HepG2 (cell line): Measurements from ENCODE around the gene LAG3. TPM values are rescaled to one million over a fixed set of nuclear protein-coding genes. Genes with fewer than 3 reads are reported as not detected.

Experiments used
- FOSL2 ChIP-seq: sonication (generic); formaldehyde crosslinking; IDR thresholded peaks from 2 replicates; pipeline ENCODE4 v1.4.0; 2020; ENCODE audit warnings: missing genetic modification reagents
- MIXL1 ChIP-seq: IDR thresholded peaks from 2 replicates; pipeline ENCODE4 v1.6.1; 2016
- MTF1 ChIP-seq: sonication (generic); formaldehyde crosslinking; IDR thresholded peaks from 2 replicates; pipeline ENCODE4 v1.5.0; 2020; ENCODE audit warnings: missing genetic modification reagents
- NRL ChIP-seq: sonication (generic); formaldehyde crosslinking; IDR thresholded peaks from 2 replicates; pipeline ENCODE4 v1.5.0; 2020; ENCODE audit warnings: missing genetic modification reagents, mild to moderate bottlenecking, moderate library complexity, borderline replicate concordance
- ZNF552 ChIP-seq: sonication (generic); formaldehyde crosslinking; IDR thresholded peaks from 2 replicates; pipeline ENCODE4 v1.9.0; 2022; ENCODE audit warnings: missing genetic modification reagents, mild to moderate bottlenecking, borderline replicate concordance
- ZNF570 ChIP-seq: sonication (generic); formaldehyde crosslinking; IDR thresholded peaks from 2 replicates; pipeline ENCODE4 v1.4.0; 2020; ENCODE audit warnings: mild to moderate bottlenecking, missing genetic modification reagents, borderline replicate concordance
- polyA plus RNA-seq, 8 experiments: library from polyadenylated mRNA; depleted of rRNA in 3 of 8; stranded (reverse) in 7 of 8; unstranded in 1 of 8; fragments of >200 nt; fragmentation: Illumina TruSeq in 4 of 8; extraction: Trizol in 4 of 8; gene quantifications; 2 replicates each; pipeline versions ENCODE4 v1.2.1 to v1.2.3, GENCODE V29; 2011 to 2016; ENCODE audit warnings: low read depth in 4 of 8, missing spikeins in 1 of 8, mixed read lengths in 1 of 8; ENCODE audit not compliant: insufficient read depth in 1 of 8
- total RNA-seq, 5 experiments: library from RNA; depleted of rRNA; stranded (reverse); fragments of >200 nt; fragmentation: Illumina TruSeq; extraction: Trizol; gene quantifications; 2 replicates each; pipeline ENCODE4 v1.2.3, GENCODE V29; 2016; ENCODE audit warnings: low read depth in 1 of 5
- TF ChIP-seq, protein P1 (sequence below), 2 experiments: sonication (generic) in 1 of 2; formaldehyde crosslinking in 1 of 2; IDR thresholded peaks; 2 replicates each; pipeline versions ENCODE4 v1.4.0 to v1.6.1; 2016 to 2020; ENCODE audit warnings: borderline replicate concordance in 1 of 2, low read depth in 1 of 2, mild to moderate bottlenecking in 1 of 2, missing genetic modification reagents in 1 of 2
- TF ChIP-seq, protein P2 (sequence below): sonication (generic); formaldehyde crosslinking; IDR thresholded peaks from 2 replicates; pipeline ENCODE4 v1.4.0; 2020; ENCODE audit warnings: missing genetic modification reagents, mild to moderate bottlenecking, borderline replicate concordance
- TF ChIP-seq, protein P3 (sequence below): sonication (generic); formaldehyde crosslinking; IDR thresholded peaks from 2 replicates; pipeline ENCODE4 v1.5.0; 2020; ENCODE audit warnings: mild to moderate bottlenecking, missing genetic modification reagents, moderate library complexity
- TF ChIP-seq, protein P4 (sequence below), 2 experiments: fragments of 450-650 bp in 1 of 2; sonication (generic) in 1 of 2; formaldehyde crosslinking; IDR thresholded peaks; 2 replicates each; pipeline versions ENCODE4 v1.5.0 to v1.8.0; 2020 to 2022; ENCODE audit warnings: mild to moderate bottlenecking in 1 of 2, missing genetic modification reagents in 1 of 2
- TF ChIP-seq, protein P5 (sequence below): IDR thresholded peaks from 2 replicates; pipeline ENCODE4 v1.6.1; 2012; ENCODE audit warnings: low read depth, low read length, improper control_type of control experiment
- TF ChIP-seq, protein P6 (sequence below): sonication (generic); formaldehyde crosslinking; IDR thresholded peaks from 2 replicates; pipeline ENCODE4 v1.4.0; 2020; ENCODE audit warnings: missing genetic modification reagents

The LAG3 gene
- total and polyA plus RNA-seq, 2 of the 13 experiments (the other 11 are each of a cell fraction or from before 2014, with no cell fraction given): 0.11 to 0.26 TPM

DNA sequence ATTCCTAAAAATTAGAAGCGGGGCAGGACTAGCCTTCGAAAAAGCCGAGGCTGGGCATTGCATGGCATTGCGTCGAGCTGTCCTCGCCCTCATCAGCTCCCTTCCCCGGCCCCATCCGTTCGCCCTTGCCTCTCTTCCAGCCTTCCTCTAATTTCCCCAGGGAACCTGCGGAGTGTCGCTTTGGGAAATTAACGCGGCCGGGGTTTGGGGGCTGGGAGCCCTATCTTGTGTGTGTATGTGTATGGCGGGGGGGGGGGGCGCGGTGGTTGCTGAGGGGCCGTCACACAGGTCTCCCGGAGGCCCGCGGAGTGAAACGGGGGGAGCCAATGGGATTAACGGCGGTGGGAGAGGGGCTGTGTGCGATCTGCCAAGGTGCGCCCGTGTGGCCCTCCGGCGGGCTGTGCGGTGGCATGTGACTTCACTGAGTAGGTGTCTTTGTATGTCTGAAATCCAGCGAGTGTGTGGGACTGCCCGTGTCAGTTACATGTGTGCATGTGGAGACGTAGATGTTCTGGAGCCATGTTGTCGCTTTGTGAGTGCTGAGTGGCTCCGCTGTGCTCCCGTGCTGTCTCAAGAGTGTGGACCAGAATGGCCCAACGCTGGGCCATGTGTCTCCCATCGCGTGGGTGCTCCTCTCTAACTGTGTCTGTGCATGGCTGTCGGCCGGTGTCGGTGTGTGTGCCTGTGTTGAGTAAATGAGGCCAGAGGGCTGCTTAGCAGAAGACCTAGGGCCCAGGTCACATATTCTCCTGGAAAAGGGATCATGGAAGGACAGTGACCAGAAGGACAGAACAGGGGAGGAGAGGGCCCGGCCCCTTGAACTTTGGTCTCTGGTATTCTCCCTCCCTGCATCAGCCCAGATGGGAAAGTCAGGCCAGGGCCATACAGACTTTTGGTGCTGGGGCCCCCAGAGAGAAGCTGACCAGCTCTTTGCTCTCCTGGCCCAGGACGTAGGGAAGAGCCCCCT, 4.7 kb upstream of the LAG3 start (continued):
- TF ChIP-seq, protein P1, sequence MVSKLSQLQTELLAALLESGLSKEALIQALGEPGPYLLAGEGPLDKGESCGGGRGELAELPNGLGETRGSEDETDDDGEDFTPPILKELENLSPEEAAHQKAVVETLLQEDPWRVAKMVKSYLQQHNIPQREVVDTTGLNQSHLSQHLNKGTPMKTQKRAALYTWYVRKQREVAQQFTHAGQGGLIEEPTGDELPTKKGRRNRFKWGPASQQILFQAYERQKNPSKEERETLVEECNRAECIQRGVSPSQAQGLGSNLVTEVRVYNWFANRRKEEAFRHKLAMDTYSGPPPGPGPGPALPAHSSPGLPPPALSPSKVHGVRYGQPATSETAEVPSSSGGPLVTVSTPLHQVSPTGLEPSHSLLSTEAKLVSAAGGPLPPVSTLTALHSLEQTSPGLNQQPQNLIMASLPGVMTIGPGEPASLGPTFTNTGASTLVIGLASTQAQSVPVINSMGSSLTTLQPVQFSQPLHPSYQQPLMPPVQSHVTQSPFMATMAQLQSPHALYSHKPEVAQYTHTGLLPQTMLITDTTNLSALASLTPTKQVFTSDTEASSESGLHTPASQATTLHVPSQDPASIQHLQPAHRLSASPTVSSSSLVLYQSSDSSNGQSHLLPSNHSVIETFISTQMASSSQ (IDR thresholded peaks at IDR 0.05; ENCODE audit: low read depth): 0 out of 2 replicates have a peak, but pooled peaks have one; percentile 12
- TF ChIP-seq, protein P1 (CRISPR knock-in tag; IDR thresholded peaks at IDR 0.05; ENCODE audit: borderline replicate concordance): no peak
- TF ChIP-seq, protein P2, sequence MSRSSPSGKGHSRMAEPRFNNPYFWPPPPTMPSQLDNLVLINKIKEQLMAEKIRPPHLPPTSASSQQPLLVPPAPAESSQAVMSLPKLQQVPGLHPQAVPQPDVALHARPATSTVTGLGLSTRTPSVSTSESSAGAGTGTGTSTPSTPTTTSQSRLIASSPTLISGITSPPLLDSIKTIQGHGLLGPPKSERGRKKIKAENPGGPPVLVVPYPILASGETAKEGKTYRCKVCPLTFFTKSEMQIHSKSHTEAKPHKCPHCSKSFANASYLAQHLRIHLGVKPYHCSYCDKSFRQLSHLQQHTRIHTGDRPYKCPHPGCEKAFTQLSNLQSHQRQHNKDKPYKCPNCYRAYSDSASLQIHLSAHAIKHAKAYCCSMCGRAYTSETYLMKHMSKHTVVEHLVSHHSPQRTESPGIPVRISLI: no peak
- TF ChIP-seq FOSL2 (CRISPR knock-in tag): peak; percentile 6; the same call in 1 of the 2 replicates
- no peak for TF ChIP-seq ZNF570
- TF ChIP-seq, protein P3, sequence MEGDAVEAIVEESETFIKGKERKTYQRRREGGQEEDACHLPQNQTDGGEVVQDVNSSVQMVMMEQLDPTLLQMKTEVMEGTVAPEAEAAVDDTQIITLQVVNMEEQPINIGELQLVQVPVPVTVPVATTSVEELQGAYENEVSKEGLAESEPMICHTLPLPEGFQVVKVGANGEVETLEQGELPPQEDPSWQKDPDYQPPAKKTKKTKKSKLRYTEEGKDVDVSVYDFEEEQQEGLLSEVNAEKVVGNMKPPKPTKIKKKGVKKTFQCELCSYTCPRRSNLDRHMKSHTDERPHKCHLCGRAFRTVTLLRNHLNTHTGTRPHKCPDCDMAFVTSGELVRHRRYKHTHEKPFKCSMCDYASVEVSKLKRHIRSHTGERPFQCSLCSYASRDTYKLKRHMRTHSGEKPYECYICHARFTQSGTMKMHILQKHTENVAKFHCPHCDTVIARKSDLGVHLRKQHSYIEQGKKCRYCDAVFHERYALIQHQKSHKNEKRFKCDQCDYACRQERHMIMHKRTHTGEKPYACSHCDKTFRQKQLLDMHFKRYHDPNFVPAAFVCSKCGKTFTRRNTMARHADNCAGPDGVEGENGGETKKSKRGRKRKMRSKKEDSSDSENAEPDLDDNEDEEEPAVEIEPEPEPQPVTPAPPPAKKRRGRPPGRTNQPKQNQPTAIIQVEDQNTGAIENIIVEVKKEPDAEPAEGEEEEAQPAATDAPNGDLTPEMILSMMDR (CRISPR knock-in tag): peak; percentile 35; the same call in 1 of the 2 replicates
- TF ChIP-seq ZNF552 (CRISPR knock-in tag): no peak
- TF ChIP-seq MIXL1 (CRISPR knock-in tag): no peak
- TF ChIP-seq, protein P4, sequence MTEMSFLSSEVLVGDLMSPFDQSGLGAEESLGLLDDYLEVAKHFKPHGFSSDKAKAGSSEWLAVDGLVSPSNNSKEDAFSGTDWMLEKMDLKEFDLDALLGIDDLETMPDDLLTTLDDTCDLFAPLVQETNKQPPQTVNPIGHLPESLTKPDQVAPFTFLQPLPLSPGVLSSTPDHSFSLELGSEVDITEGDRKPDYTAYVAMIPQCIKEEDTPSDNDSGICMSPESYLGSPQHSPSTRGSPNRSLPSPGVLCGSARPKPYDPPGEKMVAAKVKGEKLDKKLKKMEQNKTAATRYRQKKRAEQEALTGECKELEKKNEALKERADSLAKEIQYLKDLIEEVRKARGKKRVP (CRISPR knock-in tag; IDR thresholded peaks at IDR 0.05): peak in 1 of 2 experiments; percentile 17; a peak in 1 of 4 replicates
- TF ChIP-seq, protein P5, sequence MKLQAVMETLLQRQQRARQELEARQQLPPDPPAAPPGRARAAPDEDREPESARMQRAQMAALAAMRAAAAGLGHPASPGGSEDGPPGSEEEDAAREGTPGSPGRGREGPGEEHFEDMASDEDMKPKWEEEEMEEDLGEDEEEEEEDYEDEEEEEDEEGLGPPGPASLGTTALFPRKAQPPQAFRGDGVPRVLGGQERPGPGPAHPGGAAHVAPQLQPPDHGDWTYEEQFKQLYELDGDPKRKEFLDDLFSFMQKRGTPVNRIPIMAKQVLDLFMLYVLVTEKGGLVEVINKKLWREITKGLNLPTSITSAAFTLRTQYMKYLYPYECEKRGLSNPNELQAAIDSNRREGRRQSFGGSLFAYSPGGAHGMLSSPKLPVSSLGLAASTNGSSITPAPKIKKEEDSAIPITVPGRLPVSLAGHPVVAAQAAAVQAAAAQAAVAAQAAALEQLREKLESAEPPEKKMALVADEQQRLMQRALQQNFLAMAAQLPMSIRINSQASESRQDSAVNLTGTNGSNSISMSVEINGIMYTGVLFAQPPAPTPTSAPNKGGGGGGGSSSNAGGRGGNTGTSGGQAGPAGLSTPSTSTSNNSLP: no peak
- TF ChIP-seq MTF1 (CRISPR knock-in tag): no peak
- peak; percentile 46; the same call in 1 of the 2 replicates for TF ChIP-seq NRL (CRISPR knock-in tag)
- TF ChIP-seq, protein P6, sequence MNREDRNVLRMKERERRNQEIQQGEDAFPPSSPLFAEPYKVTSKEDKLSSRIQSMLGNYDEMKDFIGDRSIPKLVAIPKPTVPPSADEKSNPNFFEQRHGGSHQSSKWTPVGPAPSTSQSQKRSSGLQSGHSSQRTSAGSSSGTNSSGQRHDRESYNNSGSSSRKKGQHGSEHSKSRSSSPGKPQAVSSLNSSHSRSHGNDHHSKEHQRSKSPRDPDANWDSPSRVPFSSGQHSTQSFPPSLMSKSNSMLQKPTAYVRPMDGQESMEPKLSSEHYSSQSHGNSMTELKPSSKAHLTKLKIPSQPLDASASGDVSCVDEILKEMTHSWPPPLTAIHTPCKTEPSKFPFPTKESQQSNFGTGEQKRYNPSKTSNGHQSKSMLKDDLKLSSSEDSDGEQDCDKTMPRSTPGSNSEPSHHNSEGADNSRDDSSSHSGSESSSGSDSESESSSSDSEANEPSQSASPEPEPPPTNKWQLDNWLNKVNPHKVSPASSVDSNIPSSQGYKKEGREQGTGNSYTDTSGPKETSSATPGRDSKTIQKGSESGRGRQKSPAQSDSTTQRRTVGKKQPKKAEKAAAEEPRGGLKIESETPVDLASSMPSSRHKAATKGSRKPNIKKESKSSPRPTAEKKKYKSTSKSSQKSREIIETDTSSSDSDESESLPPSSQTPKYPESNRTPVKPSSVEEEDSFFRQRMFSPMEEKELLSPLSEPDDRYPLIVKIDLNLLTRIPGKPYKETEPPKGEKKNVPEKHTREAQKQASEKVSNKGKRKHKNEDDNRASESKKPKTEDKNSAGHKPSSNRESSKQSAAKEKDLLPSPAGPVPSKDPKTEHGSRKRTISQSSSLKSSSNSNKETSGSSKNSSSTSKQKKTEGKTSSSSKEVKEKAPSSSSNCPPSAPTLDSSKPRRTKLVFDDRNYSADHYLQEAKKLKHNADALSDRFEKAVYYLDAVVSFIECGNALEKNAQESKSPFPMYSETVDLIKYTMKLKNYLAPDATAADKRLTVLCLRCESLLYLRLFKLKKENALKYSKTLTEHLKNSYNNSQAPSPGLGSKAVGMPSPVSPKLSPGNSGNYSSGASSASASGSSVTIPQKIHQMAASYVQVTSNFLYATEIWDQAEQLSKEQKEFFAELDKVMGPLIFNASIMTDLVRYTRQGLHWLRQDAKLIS (CRISPR knock-in tag): no peak
